ENCODE measurements around the gene TTC13.
"Not testable (repeated sequence)": the region's sequence is repeated elsewhere in the genome, so short reads cannot be mapped to it uniquely, and the experiment has no call there.

TTC13 gene

GRCh38 chr1:230978491-230979388 is at the start of gene TTC13, which contains the start of gene ARV1:
TSS of gene TTC13 (minus strand) at chr1:230978861. CDS start at chr1:230978830, 31 bp downstream.
TSS of gene ARV1 (plus strand) at chr1:230979094. CDS start at chr1:230979106, 12 bp downstream.
- Mint-ChIP-seq H3K36me3 (ENCODE audit: low read depth) (no peaks in the 10 kb centered on the region), H3K4me3 (peak within 1 kb of the TSS; percentile 89)

GRCh38 chr1:231027971-231028370 is 49.3 kb upstream of the TTC13 start:
- no peak overlapping the region for H3K4me3 Mint-ChIP-seq
- peaks cover 4% of the 10 kb centered on the region for H3K36me3 Mint-ChIP-seq (ENCODE audit: low read depth)
- no peak for DNase-seq
- no peaks in the 10 kb centered on the region for H3K9me3 Mint-ChIP-seq
- peaks cover 39% of the 10 kb centered on the region for H3K27me3 Mint-ChIP-seq (ENCODE audit: low read depth, poor library complexity)
- peaks cover 5% of the 10 kb centered on the region for H3K4me1 Mint-ChIP-seq
- TF ChIP-seq CTCF (IDR thresholded peaks at IDR 0.05) = no peak
- H3K27ac Mint-ChIP-seq = no peak overlapping the region

More at GRCh38 chr1:230978491-230979388, at the start of gene TTC13, which contains the start of gene ARV1:
- Mint-ChIP-seq H3K4me1 (peaks cover 13% of the 10 kb centered on the region), H3K27ac (peak within 1 kb of the TSS; percentile 79), H3K9me3 (no peaks in the 10 kb centered on the region), H3K27me3 (ENCODE audit: low read depth, poor library complexity) (peaks cover 7% of the 10 kb centered on the region)
- peak; percentile 97 for DNase-seq
- TF ChIP-seq CTCF (IDR thresholded peaks at IDR 0.05) = no peak

GRCh38 chr1:231027136-231027925 is 48.7 kb upstream of the TTC13 start:
- H3K4me1 Mint-ChIP-seq = no peaks in the 10 kb centered on the region
- H3K4me3 Mint-ChIP-seq = no peak overlapping the region
- no peaks in the 10 kb centered on the region for H3K9me3 Mint-ChIP-seq
- no peak overlapping the region for H3K27ac Mint-ChIP-seq
- TF ChIP-seq CTCF (IDR thresholded peaks at IDR 0.05) = no peak
- peaks cover 4% of the 10 kb centered on the region for H3K36me3 Mint-ChIP-seq (ENCODE audit: low read depth)
- H3K27me3 Mint-ChIP-seq (ENCODE audit: low read depth, poor library complexity) = peaks cover 34% of the 10 kb centered on the region
- no peak for DNase-seq

GRCh38 chr1:231026576-231026975 is 47.9 kb upstream of the TTC13 start:
- H3K9me3 Mint-ChIP-seq = no peaks in the 10 kb centered on the region
- H3K4me3 Mint-ChIP-seq = no peak overlapping the region
- peaks cover 34% of the 10 kb centered on the region for H3K27me3 Mint-ChIP-seq (ENCODE audit: low read depth, poor library complexity)
- no peaks in the 10 kb centered on the region for H3K4me1 Mint-ChIP-seq
- TF ChIP-seq CTCF (IDR thresholded peaks at IDR 0.05) = no peak
- no peak overlapping the region for H3K27ac Mint-ChIP-seq
- H3K36me3 Mint-ChIP-seq (ENCODE audit: low read depth) = peaks cover 10% of the 10 kb centered on the region
- no peak for DNase-seq

GRCh38 chr1:231023150-231023549 is 44.5 kb upstream of the TTC13 start:
- Mint-ChIP-seq H3K27me3 (ENCODE audit: low read depth, poor library complexity) (peaks cover 37% of the 10 kb centered on the region), H3K4me1 (peaks cover 6% of the 10 kb centered on the region), H3K9me3 (no peaks in the 10 kb centered on the region), H3K27ac (no peak overlapping the region), H3K36me3 (ENCODE audit: low read depth) (peaks cover 22% of the 10 kb centered on the region), H3K4me3 (no peak overlapping the region)
- DNase-seq = no peak
- TF ChIP-seq CTCF (IDR thresholded peaks at IDR 0.05) = no peak

GRCh38 chr1:231022543-231022942 is 43.9 kb upstream of the TTC13 start:
- H3K4me3 Mint-ChIP-seq, H3K27ac Mint-ChIP-seq, DNase-seq, H3K4me1 Mint-ChIP-seq, H3K9me3 Mint-ChIP-seq: not testable (repeated sequence)
- peaks cover 25% of the 10 kb centered on the region for H3K36me3 Mint-ChIP-seq (ENCODE audit: low read depth)
- peaks cover 32% of the 10 kb centered on the region for H3K27me3 Mint-ChIP-seq (ENCODE audit: low read depth, poor library complexity)
